Endothelial cell of umbilical vein (primary cell): Measurements from ENCODE around the gene ZNF775. TPM values are rescaled to one million over a fixed set of nuclear protein-coding genes. Genes with fewer than 3 reads are reported as not detected.

Source experiments
- BruUV-seq: library from RNA; stranded (reverse); fragments of 400-500 nt; replicated peaks from 2 replicates; lab custom pipeline; 2021; lab: Mats Ljungman, UMichigan
- CTCF ChIA-PET: fragments of 300-600, 350-600 bp; sonication (Branson Sonifier 250); formaldehyde crosslinking; loops from one replicate; lab custom pipeline; 2021; ENCODE audit warnings: antibody characterized with exemption, inconsistent platforms; lab: Charles Lee
- POLR2A ChIA-PET: fragments of 300-600, 350-600 bp; sonication (Branson Sonifier 250); formaldehyde crosslinking; loops from one replicate; lab custom pipeline; 2021; ENCODE audit warnings: antibody characterized with exemption, inconsistent platforms; lab: Charles Lee
- DNase-seq: peaks from one replicate; pipeline ENCODE4 v3.0.0-alpha.2; 2011; ENCODE audit warnings: low read depth, low spot score
- FAIRE-seq: peaks from 2 replicates; lab custom pipeline; 2011; peaks lifted over from hg19 to GRCh38; lab: Jason Lieb, UNC
- H2AFZ ChIP-seq: 2 replicates; pipeline ENCODE4 v1.6.0; 2012; ENCODE audit warnings: low read depth, low read length, control low read depth, inconsistent platforms
- H3K27ac ChIP-seq: 2 replicates; pipeline ENCODE4 v1.5.1; 2011; ENCODE audit warnings: low read depth, mild to moderate bottlenecking, control low read depth, low read length, moderate library complexity; ENCODE audit not compliant: insufficient read depth
- H3K27me3 ChIP-seq, 2 experiments: 2 replicates each; pipeline versions ENCODE4 v1.6.0 to v1.6.1; 2011; ENCODE audit warnings: low read length in 2 of 2, mixed read lengths in 1 of 2; ENCODE audit not compliant: control insufficient read depth in 2 of 2, insufficient read depth in 2 of 2
- H3K36me3 ChIP-seq, 2 experiments: 2 replicates in 1 of 2; 3 replicates in 1 of 2; pipeline ENCODE4 v1.5.1; 2011; ENCODE audit warnings: low read length in 2 of 2, mild to moderate bottlenecking in 1 of 2, moderate library complexity in 1 of 2; ENCODE audit not compliant: control insufficient read depth in 2 of 2, insufficient read depth in 2 of 2; ENCODE audit errors: extremely low read depth in 1 of 2
- H3K4me1 ChIP-seq: 3 replicates; pipeline ENCODE4 v1.5.1; 2011; ENCODE audit warnings: mild to moderate bottlenecking, low read length; ENCODE audit not compliant: control insufficient read depth, insufficient read depth; ENCODE audit errors: extremely low read depth
- H3K4me2 ChIP-seq: 2 replicates; pipeline ENCODE4 v1.6.1; 2011; ENCODE audit warnings: low read length, control low read depth, mixed read lengths; ENCODE audit not compliant: insufficient read depth
- H3K4me3 ChIP-seq, 3 experiments: fragments of 200-600 bp in 1 of 3; sonication (generic), shearing (Covaris generic) in 1 of 3; replicated peaks in 1 of 3; 2 replicates each; pipeline ENCODE4 v1.5.1; 2011 to 2016; ENCODE audit warnings: control low read depth in 3 of 3, low read length in 3 of 3, mild to moderate bottlenecking in 2 of 3, inconsistent platforms in 1 of 3, low read depth in 1 of 3, moderate library complexity in 1 of 3; ENCODE audit not compliant: insufficient read depth in 1 of 3
- H3K79me2 ChIP-seq: 2 replicates; pipeline ENCODE4 v1.6.0; 2012; ENCODE audit warnings: low read length, inconsistent platforms; ENCODE audit not compliant: control insufficient read depth, insufficient read depth
- H3K9ac ChIP-seq: replicated peaks from 2 replicates; pipeline ENCODE3; 2011; ENCODE audit warnings: low read length, control low read depth; ENCODE audit not compliant: insufficient read depth; ENCODE audit errors: extremely low read depth
- H3K9me1 ChIP-seq: replicated peaks from 3 replicates; pipeline ENCODE4 v1.6.0; 2011; ENCODE audit warnings: mild to moderate bottlenecking, low read length; ENCODE audit not compliant: control insufficient read depth, insufficient read depth; ENCODE audit errors: extremely low read depth
- H3K9me3 ChIP-seq: replicated peaks from 2 replicates; pipeline ENCODE4 v1.5.1; 2012; ENCODE audit warnings: low read length, inconsistent platforms; ENCODE audit not compliant: control insufficient read depth, insufficient read depth
- H4K20me1 ChIP-seq: replicated peaks from 2 replicates; pipeline ENCODE3; 2011; ENCODE audit warnings: mild to moderate bottlenecking, low read length; ENCODE audit not compliant: control insufficient read depth, insufficient read depth; ENCODE audit errors: extremely low read depth
- EZH2 ChIP-seq: IDR thresholded peaks from 2 replicates; pipeline ENCODE4 v1.6.1; 2012; ENCODE audit warnings: borderline replicate concordance, low read depth, mild to moderate bottlenecking, moderate library complexity, low read length, inconsistent platforms; ENCODE audit not compliant: severe bottlenecking
- FOS ChIP-seq: IDR thresholded peaks from 2 replicates; pipeline ENCODE4 v1.6.1; 2011; ENCODE audit warnings: mild to moderate bottlenecking, low read length, moderate library complexity, borderline replicate concordance; ENCODE audit not compliant: insufficient read depth
- GATA2 ChIP-seq: IDR thresholded peaks from 2 replicates; pipeline ENCODE4 v1.7.0; 2011; ENCODE audit warnings: low read depth, mild to moderate bottlenecking, moderate library complexity, mixed read lengths, low read length; ENCODE audit not compliant: insufficient read length, insufficient read depth
- JUN ChIP-seq: IDR thresholded peaks from 2 replicates; pipeline ENCODE4 v1.6.1; 2011; ENCODE audit warnings: borderline replicate concordance, low read depth; ENCODE audit not compliant: insufficient read length, insufficient read depth
- MAX ChIP-seq: IDR thresholded peaks from 2 replicates; pipeline ENCODE4 v1.6.1; 2011; ENCODE audit not compliant: insufficient read depth, insufficient read length
- MYC ChIP-seq: IDR thresholded peaks from one replicate; pipeline ENCODE4 v1.6.1; 2011; ENCODE audit warnings: mild to moderate bottlenecking, low read depth, low read length
- POLR2A ChIP-seq: IDR thresholded peaks from 2 replicates; pipeline ENCODE4 v1.6.1; 2012; ENCODE audit warnings: low read depth, mild to moderate bottlenecking, control low read depth, low read length
- POLR2AphosphoS5 ChIP-seq: IDR thresholded peaks from 2 replicates; pipeline ENCODE4 v1.6.1; 2012; ENCODE audit warnings: low read depth, mild to moderate bottlenecking, control low read depth, low read length, moderate library complexity; ENCODE audit not compliant: insufficient read depth
- dilution Hi-C: fragments of 300-500 bp; cut with MboI; formaldehyde crosslinking; loops from one replicate; pipeline ENCODE4 v1.15.0; 2019; ENCODE audit warnings: low sequenced_read_pairs; ENCODE audit not compliant: extremely low pct_ligation_motif_present
- intact Hi-C: fragments of 100-400 bp; cut with micrococcal nuclease; formaldehyde crosslinking; loops from one replicate; pipeline ENCODE4 v1.10.0; 2022
- polyA plus RNA-seq, 4 experiments: library from polyadenylated mRNA; depleted of rRNA in 3 of 4; stranded (reverse) in 3 of 4; unstranded in 1 of 4; fragments of >200 nt; gene quantifications; 2 replicates each; pipeline versions ENCODE4 v1.2.1 to v1.2.3, GENCODE V29; 2011 to 2012; ENCODE audit warnings: missing spikeins in 1 of 4
- total RNA-seq: library from RNA; stranded (reverse); gene quantifications from 2 replicates; pipeline ENCODE4 v1.2.3, GENCODE V29; 2021
- TF ChIP-seq, protein P1 (sequence below), 2 donors: IDR thresholded peaks; 1 replicate in 1 of 2; 2 replicates in 1 of 2; pipeline ENCODE4 v1.5.1; 2011; ENCODE audit warnings: low read length in 2 of 2, mild to moderate bottlenecking in 2 of 2, moderate library complexity in 2 of 2, control low read depth in 1 of 2, inconsistent platforms in 1 of 2, low read depth in 1 of 2; ENCODE audit not compliant: insufficient read depth in 1 of 2; ENCODE audit errors: extremely low read depth in 1 of 2

ZNF775 gene
- total and polyA plus RNA-seq, 2 donors (not counting 3 experiments of a cell fraction or from before 2014, with no cell fraction given), result 5.8 to 8.3 TPM

DNA sequence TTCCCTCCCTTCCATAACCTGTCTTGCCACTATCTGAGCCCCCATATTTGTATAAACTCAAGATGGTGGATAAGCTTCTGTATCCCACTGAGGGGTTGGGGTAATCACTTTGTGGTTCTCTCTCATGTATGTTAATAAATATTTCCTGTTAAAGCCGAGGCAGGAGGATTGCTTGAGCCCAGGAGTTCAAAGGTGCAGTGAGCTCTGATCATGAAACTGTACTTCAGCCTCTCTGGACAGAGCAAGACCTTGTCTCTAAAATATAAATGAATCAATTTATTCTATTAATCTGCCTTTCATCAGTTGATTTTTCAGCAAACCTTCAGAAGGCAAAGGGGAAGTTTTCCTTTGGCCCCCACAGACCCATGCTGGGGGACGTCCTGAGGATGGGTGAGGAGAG, 35.9 kb upstream of the ZNF775 start:
- TF ChIP-seq POLR2AphosphoS5 (no peak), JUN (no peak)
- TF ChIP-seq, protein P1, sequence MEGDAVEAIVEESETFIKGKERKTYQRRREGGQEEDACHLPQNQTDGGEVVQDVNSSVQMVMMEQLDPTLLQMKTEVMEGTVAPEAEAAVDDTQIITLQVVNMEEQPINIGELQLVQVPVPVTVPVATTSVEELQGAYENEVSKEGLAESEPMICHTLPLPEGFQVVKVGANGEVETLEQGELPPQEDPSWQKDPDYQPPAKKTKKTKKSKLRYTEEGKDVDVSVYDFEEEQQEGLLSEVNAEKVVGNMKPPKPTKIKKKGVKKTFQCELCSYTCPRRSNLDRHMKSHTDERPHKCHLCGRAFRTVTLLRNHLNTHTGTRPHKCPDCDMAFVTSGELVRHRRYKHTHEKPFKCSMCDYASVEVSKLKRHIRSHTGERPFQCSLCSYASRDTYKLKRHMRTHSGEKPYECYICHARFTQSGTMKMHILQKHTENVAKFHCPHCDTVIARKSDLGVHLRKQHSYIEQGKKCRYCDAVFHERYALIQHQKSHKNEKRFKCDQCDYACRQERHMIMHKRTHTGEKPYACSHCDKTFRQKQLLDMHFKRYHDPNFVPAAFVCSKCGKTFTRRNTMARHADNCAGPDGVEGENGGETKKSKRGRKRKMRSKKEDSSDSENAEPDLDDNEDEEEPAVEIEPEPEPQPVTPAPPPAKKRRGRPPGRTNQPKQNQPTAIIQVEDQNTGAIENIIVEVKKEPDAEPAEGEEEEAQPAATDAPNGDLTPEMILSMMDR (IDR thresholded peaks at IDR 0.05; ENCODE audit: extremely low read depth in 1 of 2, insufficient read depth in 1 of 2, low read depth in 1 of 2, low read length in 2 of 2), result no peak
- Histone ChIP-seq H2AFZ (no peak overlapping the region), H3K4me1 (no peaks in the 10 kb centered on the region), H3K9me3 (no peaks in the 10 kb centered on the region), H3K9ac (no peak overlapping the region), H3K27ac (no peak overlapping the region), H3K27me3 (peaks cover 28 to 35% of the 10 kb centered on the region in 2 experiments), H3K36me3 (no peaks in the 10 kb centered on the region), H3K4me2 (no peak overlapping the region), H4K20me1 (no peaks in the 10 kb centered on the region), H3K9me1 (no peaks in the 10 kb centered on the region), H3K4me3 (no peak overlapping the region), H3K79me2 (no peaks in the 10 kb centered on the region)
- BruUV-seq, result no TSS peak
- DNase-seq (no peak), FAIRE-seq (no peak)
- ChIA-PET CTCF (no interaction called here), POLR2A (no interaction called here)
- intact Hi-C loops (no loop called here), dilution Hi-C loops (no loop called here)

- TF ChIP-seq JUN (no peak), MYC (no peak), FOS (no peak), EZH2 (no peak), GATA2 (no peak), MAX (no peak), POLR2AphosphoS5 (no peak), POLR2A (no peak)
- TF ChIP-seq, protein P1 (IDR thresholded peaks at IDR 0.05; ENCODE audit: extremely low read depth in 1 of 2, insufficient read depth in 1 of 2, low read depth in 1 of 2, low read length in 2 of 2), result no peak
- Histone ChIP-seq H3K27me3 (peaks cover 25 to 35% of the 10 kb centered on the region in 2 experiments), H3K9me3 (no peaks in the 10 kb centered on the region), H3K79me2 (no peaks in the 10 kb centered on the region), H3K9me1 (no peaks in the 10 kb centered on the region), H3K4me1 (no peaks in the 10 kb centered on the region), H3K4me2 (no peak overlapping the region), H3K36me3 (no peaks in the 10 kb centered on the region), H3K4me3 (no peak overlapping the region), H3K27ac (no peak overlapping the region), H3K9ac (no peak overlapping the region), H4K20me1 (no peaks in the 10 kb centered on the region), H2AFZ (no peak overlapping the region)
- DNase-seq (no peak), FAIRE-seq (no peak)
- intact Hi-C loops (no loop called here), dilution Hi-C loops (no loop called here)
- ChIA-PET POLR2A (no interaction called here), CTCF (no interaction called here)
- BruUV-seq, result no TSS peak
These were observed 34.8 kb upstream of the ZNF775 start for GRCh38 chr7:150344299-150344698.
